ENCODE measurements around the gene EVI5.

DNA sequence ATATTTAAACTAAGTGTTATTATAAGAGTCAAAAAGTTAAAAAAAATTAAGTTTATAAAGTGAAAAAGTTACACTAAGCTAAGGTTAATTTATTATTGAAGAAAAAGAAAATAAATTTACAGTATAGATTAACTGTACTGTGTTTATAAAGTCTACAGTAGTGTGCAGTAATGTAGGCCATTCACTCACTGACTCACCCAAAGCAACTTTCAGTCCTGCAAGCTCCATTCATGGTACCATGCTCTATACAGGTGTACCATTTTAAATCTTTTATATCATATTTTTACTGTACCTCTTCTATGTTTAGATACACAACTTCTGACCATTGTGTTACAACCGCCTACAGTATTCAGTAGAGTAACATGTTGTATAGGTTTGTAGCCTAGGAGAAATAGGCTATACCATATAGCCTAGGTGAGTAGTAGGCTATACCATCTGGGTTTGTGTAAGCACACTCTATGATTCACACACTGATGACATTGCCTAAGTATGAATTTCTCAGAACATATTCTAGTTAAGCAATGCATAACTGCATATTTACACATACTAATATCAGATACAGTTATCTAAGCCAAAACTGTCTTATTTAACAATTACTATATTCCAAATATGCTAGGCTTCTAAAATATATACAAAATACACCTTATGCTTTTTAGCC, 217.6 kb downstream of the EVI5 start:
- TF ChIP-seq POLR2A (IDR thresholded peaks at IDR 0.05; ENCODE audit: low read depth, low read length) (no peak), POLR2AphosphoS5 (IDR thresholded peaks at IDR 0.05; ENCODE audit: low read depth, low read length) (no peak)
